HG03025 (cell line): ENCODE measurements around the gene LRFN4.
"Not testable (repeated sequence)": the region's sequence is repeated elsewhere in the genome, so short reads cannot be mapped to it uniquely, and the experiment has no call there.

ENCODE experiments used
- ATAC-seq: cut with Tn5 transposase; IDR thresholded peaks from one replicate; pipeline ENCODE4 v1.9.1; 2021; ENCODE audit warnings: mild to moderate bottlenecking, moderate library complexity; ENCODE audit not compliant: unreplicated experiment, low FRiP score

LRFN4 gene

DNA sequence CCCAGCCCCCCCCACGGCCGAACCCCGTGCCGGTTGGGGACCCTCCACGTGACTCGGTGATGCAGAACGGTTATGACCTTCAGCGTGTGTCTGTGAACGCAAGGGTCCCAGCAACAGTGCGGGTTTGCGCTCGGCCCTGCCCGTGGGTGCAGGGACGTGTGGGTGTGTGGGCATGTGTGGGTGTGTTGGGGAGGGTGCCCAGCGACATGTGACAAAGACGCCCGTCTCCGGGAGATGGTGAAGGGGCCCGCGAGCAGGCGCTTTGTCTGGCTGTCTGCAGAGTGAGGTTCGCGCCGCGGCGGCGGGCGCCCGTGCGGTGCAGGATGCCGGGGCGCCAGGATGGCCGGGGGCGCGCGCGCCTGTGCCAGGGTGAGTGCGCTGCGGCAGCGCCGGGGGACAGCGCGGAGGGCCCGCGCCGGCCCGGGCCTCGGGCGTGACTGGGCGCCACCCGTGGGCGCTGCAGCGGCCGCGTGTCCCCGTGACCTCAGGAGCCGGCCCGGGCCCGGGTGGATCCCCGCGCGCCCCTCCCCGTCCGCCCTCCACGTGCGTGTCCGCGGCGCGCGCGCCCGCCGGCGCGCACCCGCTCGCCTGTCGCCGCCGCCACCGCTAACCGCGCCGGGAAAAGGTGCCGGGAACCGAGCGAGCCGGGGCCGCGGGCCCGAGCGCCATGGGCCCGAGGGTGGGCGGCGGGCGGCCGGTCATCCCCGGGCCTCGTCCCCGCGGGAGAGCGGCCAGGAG, at the start of gene LRFN4:
Gene LRFN4, plus strand, starts transcription at position 569 of the 738 bp plus-strand sequence. CDS start 681 bp downstream, outside the sequence.
- ATAC-seq, result peak; percentile 12

DNA sequence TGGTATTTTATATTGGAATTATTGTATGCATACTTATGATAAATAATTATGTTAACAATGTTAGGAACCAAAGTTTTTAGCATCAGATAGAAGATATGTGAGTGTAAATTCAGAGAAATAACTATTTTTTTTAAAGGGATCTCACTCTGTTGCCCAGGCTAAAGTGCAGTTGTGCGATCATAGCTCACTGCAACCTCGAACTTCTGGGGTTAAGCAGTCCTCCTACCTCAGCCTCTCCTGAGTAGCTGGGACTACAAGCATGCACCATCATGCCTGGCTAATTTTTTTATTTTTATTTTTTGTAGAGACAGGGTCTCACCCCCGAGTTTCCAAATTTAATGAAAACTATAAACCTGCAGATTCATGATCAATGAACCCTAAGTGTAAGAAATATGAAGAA, 47.3 kb upstream of the LRFN4 start:
- no peak for ATAC-seq

DNA sequence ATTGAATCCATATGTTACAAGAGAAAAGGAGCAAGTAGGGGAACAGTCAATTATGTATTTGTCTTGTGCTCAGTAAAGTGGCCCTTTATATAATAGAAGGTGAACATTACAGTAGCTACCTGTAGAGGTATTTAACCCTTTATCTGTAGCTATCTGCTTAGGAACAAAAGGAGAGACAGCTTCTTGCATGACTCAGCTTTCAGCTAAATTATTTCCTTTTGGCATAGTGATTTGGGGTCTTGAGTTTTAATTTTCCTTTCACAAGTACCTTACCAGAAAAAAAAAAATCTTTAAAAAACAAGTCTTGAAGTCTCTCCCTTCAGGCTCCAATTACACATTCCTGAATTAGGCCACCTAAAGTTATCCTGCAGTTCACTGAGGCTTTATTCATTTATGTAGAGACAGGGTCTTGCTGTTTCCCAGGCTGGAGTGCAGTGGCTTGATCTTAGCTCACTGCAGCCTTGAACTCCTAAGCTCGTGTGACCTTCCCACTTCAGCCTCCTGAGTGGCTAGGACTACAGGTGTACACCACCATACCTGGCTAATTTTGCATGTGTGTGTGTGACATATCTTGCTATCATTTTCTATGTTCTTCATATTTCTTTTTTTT, 46.2 kb upstream of the LRFN4 start:
- ATAC-seq, result no peak

DNA sequence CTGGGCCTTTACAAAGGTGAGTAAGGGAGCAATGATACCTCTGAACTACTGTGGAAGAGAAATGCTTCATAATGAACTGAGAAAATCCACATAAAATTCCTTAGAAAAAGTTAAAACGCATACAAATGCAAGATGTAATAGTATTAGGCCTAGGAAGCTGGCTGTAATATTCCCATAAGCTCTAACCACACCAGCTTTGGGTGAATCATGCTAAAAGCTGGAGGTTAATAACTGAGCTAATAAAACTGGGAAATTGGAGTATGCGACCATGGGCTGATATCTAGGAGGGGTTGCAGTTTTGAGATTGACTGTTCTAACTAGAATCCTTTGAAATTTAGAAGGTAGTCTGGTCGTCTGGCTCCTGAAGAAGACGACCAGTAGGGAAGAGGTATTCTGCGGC, 42.2 kb upstream of the LRFN4 start:
- no peak for ATAC-seq

DNA sequence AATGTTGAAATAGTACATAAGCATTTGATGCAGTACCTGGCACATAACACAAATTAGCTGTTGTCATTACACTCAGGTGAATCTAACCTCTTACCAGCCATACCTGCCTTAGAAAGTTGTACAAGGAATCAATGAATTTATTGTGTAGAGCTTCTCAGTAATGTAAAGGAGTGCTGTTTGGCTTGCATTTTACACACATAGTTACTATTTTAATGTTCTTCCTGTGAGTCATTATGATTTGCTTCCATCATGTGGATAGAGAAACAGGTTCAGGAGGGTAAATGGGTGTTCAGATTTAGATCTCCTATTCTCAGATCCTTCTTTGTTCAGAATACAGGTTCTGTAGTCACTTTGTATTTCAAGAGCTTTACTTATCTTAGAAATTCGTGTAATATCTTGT, 41.2 kb upstream of the LRFN4 start:
- no peak for ATAC-seq

DNA sequence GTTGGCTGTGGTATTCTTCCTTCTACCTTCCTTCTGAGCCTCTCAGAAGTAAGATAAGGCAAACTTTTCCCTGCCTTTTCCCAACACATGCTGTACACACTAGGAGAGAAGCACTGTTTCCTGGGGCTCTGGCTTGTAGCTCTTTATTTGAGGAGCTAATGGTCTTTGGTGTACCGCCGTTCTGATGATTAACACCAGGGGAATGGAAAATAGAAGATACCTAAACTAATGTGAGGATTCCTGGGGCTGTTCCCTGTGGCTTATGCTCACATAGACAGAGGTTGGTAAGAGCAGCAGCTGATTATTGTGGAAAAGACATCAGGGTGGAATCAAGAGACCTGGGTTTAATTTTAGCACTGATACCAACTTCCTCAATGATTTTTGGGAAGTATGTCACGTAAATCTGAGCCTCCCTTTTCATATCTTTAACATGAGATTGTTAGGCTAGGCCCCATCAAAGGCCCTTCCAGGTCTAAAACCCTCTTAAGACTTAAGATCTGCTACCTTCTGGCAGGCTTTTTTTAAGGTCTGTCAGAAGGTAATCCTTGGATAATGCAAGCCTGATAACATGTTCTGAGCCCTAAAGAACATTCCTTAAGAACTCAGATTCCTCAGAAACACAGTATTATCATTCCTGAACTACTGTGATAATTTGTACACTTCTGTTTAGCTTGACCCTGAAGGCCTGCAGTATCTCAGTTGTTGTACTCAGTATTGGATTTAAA, 38.5 kb upstream of the LRFN4 start:
- no peak for ATAC-seq

DNA sequence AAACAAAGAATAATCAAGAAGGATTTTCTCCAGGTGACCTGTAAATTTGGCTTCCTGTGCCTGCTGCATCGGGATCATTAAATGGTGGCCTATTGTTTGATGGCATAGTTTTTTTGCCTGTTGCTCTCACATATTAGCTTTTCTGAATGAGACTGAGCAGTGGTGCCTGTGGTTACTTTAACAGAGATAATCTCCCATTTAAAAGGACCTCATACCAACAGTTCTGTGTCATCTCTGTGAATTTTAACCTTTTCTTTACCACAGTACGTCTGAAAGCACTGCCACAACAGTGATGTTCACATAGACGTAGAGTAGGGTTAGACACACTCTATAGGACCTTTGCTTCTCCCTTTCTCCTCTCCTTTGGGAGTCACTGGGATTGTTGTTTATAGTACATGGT, 36.5 kb upstream of the LRFN4 start:
- no peak for ATAC-seq

DNA sequence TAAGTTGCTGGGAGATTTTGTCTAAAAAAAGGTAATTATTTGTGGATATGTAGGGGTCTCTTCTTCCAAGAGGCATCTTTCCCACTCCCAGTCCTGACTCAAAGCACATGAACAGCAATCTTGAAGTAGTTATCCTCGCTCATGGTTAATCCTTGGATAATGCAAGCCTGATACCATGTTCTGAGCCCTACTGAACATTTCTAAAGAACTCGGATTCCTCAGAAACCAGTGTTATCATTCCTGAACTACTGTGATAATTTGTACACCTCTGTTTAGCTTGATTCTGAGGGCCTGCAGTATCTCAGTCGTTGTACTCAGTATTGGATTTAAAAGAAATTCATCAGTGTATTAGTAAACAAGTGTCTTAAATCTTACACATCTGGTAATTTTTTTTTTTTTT, 36.0 kb upstream of the LRFN4 start:
- ATAC-seq, result no peak

DNA sequence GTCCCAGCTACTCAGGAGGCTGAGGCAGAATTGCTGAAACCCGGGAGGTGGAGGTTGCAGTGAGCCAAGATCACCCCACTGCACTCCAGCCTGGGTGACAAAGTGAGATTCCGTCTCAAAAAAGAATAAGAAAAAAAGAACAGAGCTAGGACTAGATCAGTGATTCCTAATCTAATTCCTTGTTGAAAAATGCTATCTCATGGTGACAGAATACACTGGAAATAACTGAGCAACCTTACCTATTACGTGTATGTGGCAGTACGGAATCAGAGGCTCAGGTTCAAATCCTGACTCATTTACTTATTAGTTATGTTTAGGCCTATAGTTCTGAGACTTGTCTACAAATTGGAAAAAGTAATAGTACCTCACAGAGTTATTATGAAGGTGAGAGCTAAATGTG, 33.2 kb upstream of the LRFN4 start:
- ATAC-seq, result no peak

DNA sequence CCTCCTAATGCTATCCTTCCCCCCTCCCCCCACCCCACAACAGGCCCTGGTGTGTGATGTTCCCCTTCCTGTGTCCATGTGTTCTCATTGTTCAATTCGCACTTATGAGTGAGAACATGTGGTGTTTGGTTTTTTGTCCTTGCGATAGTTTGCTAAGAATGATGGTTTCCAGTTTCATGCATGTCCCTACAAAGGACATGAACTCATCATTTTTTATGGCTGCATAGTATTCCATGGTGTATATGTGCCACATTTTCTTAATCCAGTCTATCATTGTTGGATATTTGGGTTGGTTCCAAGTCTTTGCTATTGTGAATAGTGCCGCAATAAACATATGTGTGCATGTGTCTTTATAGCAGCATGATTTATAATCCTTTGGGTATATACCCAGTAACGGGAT, 32.3 kb upstream of the LRFN4 start:
- ATAC-seq, result not testable (repeated sequence)

DNA sequence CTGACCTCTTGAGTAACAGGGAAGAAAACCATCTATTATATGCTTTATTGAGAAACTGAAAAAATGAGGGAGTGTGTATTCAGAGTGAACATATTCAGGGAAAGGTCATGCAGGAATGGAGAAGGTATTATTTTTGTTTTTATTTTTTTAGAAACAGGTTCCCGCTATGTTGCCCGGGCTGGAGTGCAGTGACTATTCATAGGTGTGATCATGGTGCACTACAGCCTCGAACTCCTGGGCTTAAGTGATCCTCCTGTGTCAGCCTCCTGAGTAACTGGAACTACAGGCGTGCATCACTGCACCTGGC, 22.4 kb upstream of the LRFN4 start:
- no peak for ATAC-seq

DNA sequence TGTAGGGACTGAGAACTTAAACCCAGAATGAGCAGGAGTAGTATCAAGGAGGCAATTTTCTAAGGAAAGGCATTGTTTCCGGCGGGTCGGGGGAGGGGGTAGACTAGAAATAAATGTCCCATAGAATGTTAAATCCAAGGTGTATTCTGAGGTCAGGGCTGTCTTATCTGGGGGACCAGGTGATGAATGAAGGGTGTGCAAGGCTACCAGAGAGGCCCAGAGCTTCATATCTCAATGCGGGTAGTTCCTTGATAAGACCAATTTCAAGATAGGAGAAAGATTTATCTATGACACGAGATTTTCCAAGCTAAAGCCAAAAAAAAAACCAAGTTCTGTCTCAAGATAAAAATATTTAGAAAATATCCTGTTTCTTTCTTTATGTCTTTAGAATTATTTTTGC, 21.9 kb upstream of the LRFN4 start:
- no peak for ATAC-seq

DNA sequence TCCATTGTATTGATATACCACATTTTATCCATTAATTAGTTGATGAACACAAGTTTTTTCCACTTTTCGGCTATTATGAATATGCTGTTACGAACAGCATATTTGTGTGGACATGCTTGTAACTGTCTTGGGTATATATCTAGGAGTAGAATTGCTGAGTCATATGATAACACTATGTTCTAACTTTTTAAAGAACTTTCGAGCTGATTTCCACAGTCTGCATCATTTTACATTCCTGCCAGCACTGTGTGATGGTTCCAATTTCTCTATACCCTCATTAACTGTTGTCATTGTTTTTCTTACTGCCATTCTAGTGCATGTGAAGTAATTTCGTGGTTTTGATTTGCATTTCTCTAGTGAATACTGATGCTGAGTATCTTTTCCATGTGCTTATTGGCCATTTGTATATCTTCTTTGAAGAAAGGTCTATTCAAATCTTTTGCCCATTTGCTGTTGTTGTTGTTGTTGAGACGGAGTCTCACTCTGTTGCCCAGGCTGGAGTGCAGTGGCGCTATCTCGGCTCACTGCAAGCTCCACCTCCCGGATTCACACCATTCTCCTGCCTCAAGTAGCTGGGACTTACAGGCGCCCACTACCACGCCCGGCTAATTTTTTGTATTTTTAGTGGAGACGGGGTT, 21.0 kb upstream of the LRFN4 start:
- no peak for ATAC-seq

DNA sequence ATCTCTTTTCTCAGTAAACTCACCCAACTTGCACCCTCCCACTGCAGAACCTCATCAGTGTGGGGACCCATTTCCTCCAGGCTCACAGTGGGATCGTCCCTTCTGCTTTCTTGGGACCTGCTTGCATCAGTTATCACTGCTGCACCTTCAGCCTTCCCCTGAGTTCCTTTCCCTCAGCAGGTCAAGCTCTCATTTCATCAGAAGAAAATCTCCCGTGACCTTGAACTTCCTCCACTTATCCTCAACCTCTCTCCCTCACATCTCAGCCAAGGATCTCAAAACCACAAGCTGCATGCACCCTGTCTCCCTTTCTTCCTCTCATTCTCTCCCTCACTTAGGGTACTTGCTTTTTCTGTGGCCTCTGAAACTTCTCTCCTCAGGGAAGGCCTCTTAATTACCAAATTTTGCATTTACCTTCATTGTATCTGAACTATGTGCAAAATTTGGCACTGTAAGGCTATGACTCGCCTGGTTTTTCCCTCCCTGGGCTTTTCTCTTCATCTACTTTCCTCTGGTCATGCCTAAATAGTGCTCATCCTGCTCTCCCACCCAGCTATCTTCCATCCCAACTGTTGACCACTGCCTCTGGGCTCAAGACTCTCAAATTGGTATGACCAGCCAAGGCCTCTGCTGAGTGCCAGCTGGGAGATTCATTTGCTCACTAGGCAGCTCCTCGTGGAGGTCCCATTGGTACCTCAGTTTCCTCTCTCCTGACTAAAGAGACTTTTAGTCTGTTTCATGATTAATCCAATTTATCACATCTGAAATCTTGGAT, 16.4 kb upstream of the LRFN4 start:
- ATAC-seq, result no peak

DNA sequence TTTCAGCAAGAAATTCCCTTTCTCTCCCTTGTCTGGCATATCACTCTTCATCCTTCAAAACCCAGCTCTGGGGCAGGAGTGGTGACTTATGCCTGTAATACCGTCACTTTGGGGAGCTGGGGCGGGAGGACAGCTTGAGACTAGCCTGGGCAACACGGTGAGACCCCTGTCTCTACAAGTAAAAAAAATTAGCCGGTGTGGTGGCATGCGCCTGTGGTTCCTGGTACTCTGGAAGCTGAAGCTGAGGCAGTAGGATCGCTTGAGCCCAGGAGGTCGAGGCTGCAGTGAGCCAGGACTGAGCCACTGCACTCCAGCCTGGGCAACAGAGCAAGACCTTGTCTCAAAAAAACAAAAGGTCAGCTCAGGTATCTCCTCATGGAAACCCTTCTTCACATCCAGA, 15.0 kb upstream of the LRFN4 start:
- ATAC-seq, result no peak

DNA sequence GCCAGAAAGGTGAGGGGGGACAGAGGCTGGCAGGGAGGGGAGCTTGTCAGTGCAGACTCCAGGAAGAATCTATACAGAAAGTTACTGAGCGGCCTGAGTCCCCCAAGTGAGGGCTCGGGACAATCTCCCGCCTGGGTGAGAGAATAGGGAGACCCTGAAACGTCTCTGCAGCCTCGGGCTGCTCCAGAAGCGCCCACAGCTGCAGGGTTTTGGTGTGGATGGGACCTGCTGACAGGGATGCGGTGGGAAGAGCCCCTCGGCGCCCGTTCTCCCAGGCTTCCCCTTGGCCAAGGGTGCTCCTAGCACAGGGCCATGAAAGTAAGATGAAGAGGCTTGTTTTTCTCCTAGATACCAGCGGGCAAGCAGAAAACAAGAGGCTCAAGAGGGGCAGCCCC, 14.4 kb upstream of the LRFN4 start:
- ATAC-seq, result no peak

DNA sequence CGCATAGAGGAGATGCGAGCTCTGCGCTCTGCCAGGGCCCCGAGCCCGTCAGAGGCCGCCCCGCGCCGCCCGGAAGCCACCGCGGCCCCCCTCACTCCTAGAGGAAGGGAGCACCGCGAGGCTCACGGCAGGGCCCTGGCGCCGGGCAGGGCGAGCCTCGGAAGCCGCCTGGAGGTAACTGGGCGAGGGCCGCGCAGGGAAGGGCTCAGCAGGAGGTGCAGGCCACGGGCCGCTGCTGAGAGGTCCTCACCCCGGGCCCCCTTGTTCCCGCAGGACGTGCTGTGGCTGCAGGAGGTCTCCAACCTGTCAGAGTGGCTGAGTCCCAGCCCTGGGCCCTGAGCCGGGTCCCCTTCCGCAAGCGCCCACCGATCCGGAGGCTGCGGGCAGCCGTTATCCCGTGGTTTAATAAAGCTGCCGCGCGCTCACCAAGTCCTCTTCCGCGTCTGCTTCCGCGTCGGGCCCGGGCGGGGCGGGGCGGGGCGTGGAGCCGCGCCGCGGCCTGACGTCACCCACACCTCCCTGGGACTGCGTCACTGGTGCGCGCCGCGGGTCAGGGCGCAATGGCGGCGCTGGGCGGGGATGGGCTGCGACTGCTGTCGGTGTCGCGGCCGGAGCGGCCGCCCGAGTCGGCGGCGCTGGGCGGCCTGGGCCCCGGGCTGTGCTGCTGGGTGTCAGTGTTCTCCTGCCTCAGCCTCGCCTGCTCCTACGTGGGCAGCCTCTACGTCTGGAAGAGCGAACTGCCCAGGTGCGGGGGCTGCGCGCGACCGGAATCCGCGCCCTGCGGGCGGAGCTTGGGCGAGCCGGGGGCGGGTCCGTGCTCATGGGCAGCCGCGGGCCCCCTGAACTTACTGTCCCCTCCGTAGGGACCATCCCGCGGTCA, 13.7 kb upstream of the LRFN4 start, which contains the start of gene RCE1:
Gene RCE1, plus strand, starts transcription at position 546 of the 880 bp plus-strand sequence. Its CDS starts 15 bp downstream, at position 561.
- ATAC-seq, result no peak

DNA sequence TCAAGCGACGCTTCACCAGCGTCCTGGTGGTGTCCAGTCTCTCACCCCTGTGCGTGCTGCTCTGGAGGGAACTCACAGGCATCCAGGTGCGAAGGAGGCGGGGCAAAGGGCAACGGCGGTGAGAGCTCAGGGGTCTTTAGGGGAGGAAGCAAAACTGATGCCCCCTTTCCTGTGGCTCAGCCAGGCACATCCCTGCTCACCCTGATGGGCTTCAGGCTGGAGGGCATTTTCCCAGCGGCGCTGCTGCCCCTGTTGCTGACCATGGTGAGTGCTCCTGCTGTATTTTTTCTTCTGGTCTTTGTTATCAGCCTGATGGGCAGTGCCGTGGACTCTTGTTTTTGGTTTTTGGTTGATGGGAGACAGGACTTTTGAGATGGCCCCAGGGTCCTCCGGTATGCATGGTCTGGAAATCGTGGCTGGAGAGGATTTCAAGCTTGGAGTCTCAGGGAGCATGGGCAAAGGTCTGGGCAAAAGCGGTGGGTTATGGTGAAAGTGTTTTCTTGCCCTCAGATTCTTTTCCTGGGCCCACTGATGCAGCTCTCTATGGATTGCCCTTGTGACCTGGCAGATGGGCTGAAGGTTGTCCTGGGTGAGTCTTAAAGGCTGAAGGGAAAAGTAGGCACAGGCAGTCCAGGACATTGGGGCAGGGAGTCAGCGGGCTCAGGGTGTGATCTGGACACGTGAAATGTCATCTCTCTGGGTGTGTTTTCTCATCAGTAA, 12.9 kb upstream of the LRFN4 start:
- ATAC-seq, result no peak
